ENCODE data around the gene SV2C.
"Not testable (repeated sequence)": the region's sequence is repeated elsewhere in the genome, so short reads cannot be mapped to it uniquely, and the experiment has no call there.

The SV2C gene

DNA sequence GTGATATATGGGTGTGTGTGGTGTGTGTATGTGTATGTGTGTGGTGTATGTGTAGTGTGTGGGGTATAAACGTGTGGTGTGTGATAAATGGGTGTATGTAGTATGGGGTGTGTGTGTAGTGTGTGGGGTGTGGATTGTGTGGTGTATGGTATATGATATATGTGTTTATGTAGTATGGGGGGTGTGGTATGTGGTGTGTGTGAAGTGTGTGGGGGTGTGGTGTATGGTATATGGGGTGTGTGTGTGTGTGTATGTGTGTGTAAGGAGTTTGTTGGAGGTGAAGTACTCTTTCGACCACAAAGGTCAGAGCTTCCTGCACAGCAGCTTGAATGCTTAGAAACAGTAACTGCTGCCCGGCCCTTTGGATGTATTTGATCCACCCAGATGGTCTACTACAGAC lies 174.7 kb downstream of the SV2C start:
- DNase-seq = peak in 1 of 5 donors; percentile 50

DNA sequence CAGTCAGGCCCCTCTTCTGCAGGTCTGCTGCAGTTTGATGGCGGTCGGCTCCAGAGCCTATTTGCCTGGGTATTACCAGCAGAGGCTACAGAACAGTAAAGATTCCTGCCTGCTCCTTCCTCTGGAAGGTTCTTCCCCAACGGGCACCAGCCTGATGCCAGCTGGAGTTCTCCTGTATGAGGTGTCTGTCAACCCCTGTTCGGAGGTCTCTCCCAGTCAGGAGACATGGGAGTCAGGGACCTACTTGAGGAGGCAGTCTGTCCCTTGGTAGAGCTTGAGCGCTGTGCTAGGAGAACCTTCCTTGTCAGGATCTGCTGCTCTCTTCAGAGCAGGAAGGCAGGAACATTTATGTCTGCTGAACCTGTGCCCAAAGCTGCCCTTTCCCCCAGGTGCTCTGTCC lies 181.5 kb downstream of the SV2C start:
- no peak for DNase-seq

DNA sequence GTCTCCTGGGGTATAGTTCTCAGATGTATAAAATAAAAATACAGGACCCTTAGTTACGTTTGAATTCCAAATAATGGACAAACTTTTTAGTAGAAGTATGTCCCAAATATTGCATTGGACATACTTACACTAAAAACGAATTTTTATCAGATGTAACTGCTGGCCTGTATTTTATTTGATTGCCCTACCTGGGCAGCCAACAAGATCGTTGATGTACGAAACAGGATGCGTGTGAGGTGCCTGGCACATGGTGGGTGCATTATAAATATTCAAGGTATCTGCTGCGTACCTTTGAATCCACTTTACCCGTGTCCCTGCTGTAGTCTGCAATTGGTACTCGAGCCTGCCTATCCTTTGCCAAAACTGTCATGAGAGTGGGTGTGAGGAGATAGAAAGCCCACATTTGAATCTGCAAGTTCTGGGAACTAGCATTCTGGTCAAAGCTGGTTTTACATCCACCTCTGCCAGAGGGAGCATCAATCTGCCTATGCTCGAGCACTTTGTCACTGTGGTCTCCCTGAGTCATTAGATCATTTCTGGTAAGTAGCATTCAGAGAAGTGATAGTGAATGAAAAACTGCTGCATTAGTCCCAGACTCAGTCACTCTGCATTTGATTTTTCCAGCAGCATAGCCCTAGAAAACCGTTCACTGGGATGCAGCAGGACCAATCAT lies 186.2 kb downstream of the SV2C start:
- peak in 1 of 5 donors; percentile 89 for DNase-seq

DNA sequence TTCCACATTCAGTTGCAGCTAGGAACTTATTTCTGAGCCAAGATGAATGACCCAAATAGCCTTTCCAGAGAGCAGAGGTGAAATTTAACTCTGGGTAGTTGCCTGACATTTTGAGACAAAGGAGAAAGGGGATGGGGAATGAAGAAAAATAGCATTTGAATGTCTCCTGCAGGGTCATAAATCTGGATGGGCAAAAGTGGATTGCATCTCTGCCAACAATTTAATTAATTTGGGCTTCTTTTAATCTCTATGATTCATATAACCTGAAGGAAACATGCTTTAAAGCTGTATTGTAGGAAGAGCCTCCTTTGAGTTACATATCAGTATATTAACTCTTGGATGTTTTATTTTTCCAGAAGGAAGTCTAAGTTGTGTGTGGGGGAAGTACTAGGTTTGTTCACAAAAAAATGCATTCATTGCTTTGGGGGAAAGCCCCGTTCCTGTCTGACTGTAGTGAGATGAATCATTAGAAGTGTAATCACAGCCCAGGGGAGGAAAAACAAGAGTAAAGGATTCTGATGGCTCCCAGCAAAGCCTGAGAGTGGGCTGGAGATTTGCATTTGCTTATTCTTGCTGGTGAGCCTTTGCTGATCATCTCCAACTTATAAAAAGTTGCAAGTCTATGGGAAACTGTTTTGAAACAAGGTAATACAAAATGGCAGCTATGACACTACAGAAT lies 186.9 kb downstream of the SV2C start:
- peak in 1 of 5 donors; percentile 69 for DNase-seq

- no peak for DNase-seq
Observed at GRCh38 chr5:76271836-76272235, 188.7 kb downstream of the SV2C start.

DNA sequence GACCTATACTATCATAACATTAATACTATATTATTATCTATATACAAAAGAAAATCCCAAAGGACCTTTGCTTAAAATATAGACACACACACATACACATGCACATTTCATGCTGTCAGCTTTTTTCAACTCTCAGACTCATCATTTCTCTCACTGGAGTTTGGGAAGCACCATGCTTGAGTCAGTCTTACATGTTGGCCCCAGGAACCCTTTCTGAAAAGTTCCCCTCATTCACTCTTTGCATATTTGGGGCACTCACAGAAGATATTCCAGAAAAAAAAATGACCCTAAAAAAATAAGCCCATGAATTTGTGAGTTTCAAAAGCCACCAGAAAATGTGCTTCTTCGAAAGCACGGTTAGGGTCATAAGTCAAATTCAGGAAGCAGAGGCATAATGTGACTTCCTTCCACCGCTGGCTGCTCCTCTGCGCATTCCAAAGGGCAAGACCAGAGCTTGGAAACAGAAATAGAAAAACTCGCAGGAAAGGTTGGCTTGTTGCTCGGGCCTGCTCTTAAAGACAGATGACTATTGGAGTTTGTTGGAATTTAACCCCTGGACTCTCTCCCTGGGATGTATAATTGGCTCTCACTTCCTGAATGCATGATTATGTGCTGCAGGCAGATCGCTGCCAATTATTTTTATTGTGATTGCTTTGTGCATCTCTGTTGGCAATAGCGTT lies 190.2 kb downstream of the SV2C start:
- no peak for DNase-seq

DNA sequence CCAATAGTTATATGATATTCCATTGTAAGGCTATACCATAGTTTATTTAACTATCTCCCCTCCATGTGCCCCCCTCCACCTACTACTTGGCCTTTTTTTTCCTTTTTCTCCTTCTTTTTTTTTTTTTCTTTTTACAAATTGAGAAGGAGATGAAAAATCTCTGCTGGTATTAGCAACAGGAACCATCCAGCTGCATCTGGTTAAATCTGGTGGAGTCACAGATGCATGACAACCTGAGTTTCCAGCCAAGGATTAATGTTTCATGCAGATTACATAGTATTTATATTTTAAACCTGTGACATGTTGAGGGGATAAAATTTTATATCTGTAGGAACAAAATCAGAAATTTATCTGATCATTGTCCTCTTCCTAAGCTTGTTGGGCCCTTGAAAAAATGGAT lies 191.4 kb downstream of the SV2C start:
- DNase-seq = no peak

GRCh38 chr5:76277736-76278135 lies 194.6 kb downstream of the SV2C start:
- DNase-seq = no peak

DNA sequence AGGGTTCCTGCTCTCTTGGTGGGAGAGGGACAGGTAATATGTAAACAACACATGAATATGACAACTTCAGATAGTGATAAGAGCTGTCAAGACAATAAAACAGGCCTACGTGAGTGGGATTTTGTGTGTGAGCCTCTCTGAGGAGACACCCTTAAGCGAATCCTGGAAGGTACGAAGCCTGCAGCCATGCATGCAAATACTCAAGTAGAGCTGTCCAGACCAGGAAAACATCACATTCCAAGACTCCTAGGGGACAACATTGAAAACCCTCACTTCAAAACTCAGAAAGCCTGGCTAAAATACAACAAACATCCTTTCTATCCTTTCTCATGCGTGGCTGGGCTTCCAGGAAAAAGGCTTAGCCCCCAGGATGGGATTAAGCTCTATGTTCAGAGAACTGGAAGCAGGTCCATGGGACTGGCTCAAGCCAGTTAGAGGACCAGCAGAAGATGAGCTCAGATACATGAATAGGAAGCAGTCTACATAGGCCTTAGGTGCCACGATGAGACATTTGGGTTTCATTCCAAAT lies 195.1 kb downstream of the SV2C start:
- no peak for DNase-seq

- DNase-seq = no peak
Observed at GRCh38 chr5:76280494-76280893, 197.3 kb downstream of the SV2C start.

- DNase-seq = peak in 1 of 5 donors; percentile 47
Observed at GRCh38 chr5:76283670-76284069, 200.5 kb downstream of the SV2C start.

GRCh38 chr5:76289692-76290091 lies 206.5 kb downstream of the SV2C start:
- no peak for DNase-seq

GRCh38 chr5:76290321-76290757 lies 207.2 kb downstream of the SV2C start:
- DNase-seq = no peak

DNA sequence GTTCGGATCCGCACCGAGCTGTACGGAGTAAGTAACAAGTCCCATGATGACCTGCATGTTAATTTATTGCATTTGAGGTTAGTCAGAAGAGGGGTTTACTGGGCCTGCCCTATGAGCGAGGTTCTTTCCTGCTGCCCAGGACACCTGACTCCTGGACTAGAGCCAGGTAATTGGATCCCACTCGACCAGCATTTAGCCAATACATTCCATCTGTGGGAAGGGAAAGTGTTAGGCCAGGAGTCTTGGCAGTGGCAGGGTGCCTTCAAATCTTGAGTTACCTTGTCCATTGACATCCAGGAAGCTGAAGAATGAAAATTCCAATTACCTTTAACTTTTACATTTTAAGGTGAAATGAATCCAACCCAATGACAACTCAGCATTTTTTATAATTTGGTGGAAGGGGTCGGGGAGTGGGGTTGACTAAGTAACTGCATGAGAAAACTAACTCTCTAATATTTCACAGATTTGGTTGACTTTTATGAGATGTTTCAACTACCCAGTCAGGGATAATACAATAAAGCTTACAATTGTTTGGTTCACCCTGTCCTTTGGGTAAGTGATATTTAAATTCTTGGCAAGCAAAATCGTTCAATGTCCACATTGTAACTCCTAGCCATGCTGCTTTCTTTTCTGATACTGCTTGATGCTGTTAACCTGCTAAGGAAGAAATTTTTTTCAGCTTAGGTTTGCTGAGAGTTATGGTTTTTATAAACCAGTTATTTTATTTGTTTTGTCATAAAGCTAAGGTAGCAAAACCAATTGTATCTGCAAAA lies 208.3 kb downstream of the SV2C start:
- no peak for DNase-seq

GRCh38 chr5:76292620-76293322 lies 209.6 kb downstream of the SV2C start:
- DNase-seq = no peak

GRCh38 chr5:76294573-76294972 lies 211.4 kb downstream of the SV2C start:
- no peak for DNase-seq

- no peak for DNase-seq
Observed at GRCh38 chr5:76298852-76299251, 215.7 kb downstream of the SV2C start.

DNA sequence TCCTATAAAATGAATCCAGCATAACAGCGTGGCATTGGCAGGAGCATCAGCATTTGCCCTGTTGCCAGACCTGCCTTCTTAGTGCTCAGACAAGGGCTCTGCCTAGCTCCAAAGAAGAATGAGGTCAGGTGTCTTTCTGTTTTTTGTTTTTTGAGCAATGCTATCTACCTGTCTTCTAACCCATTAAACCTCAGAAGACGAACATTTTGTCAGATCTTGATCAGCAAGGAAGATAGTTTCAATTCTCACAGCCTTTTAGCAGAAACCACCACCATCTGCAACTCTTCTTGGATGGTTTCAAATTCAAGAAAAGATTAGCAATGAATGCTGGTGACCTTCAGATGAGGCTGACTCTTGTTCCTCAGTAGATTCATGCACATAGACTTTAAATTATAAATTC lies 216.4 kb downstream of the SV2C start:
- peak in 1 of 5 donors; percentile 57 for DNase-seq

DNA sequence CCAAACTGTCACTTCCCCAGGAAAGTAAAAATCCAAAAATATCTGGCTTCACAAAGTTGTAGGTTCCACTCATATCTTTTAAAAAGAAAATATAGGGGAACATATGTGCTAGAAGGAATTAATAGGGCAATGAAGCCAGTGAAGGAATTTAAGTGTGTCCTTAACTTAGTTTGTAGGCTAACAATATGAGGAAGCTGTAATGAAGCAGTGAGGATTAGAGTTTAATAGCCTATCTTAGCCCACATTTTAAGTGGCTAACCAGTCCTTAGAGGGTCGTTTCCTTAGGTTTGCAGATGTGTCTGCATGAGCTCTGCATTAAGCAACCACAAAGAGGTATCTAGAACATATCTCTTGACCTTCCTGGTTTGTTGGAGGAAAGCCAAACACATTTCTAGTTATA lies 218.7 kb downstream of the SV2C start:
- not testable (repeated sequence) for DNase-seq

GRCh38 chr5:76302661-76303060 lies 219.5 kb downstream of the SV2C start:
- not testable (repeated sequence) for DNase-seq

DNA sequence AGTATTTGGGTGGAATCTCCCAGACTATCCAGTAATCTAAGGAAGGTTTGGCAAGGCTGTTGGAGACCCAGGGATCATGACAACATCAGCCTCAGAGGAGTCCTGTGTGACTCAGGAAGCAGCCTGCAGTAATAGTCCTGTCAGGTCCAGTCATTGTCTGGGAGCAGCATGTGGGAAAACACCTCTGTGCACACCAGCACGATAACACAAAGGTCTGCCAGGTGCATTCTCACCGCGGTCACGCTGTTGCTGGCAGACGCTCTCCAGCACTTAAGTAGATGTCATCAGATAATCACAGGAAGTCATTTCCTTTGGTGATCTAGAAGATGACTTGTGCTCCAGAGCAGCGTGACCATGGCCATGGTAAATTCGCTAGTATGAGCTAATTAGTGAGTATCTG lies 220.7 kb downstream of the SV2C start:
- DNase-seq = peak in 3 of 5 donors; percentile 15 to 69 (median 23)

- DNase-seq = no peak
Observed at GRCh38 chr5:76305269-76305668, 222.1 kb downstream of the SV2C start.

Data from T-helper 1 cell (primary cell).